ENCODE results near the gene PTBP1.

Gene PTBP1

GRCh38 chr19:798415-799075 is 1.3 kb downstream of the PTBP1 start:
- DNase-seq, result no peak

- no peak for DNase-seq
Observed at GRCh38 chr19:799076-799881, 2.0 kb downstream of the PTBP1 start.

- DNase-seq, result no peak
Observed at GRCh38 chr19:800360-801029, 3.2 kb downstream of the PTBP1 start.

DNA sequence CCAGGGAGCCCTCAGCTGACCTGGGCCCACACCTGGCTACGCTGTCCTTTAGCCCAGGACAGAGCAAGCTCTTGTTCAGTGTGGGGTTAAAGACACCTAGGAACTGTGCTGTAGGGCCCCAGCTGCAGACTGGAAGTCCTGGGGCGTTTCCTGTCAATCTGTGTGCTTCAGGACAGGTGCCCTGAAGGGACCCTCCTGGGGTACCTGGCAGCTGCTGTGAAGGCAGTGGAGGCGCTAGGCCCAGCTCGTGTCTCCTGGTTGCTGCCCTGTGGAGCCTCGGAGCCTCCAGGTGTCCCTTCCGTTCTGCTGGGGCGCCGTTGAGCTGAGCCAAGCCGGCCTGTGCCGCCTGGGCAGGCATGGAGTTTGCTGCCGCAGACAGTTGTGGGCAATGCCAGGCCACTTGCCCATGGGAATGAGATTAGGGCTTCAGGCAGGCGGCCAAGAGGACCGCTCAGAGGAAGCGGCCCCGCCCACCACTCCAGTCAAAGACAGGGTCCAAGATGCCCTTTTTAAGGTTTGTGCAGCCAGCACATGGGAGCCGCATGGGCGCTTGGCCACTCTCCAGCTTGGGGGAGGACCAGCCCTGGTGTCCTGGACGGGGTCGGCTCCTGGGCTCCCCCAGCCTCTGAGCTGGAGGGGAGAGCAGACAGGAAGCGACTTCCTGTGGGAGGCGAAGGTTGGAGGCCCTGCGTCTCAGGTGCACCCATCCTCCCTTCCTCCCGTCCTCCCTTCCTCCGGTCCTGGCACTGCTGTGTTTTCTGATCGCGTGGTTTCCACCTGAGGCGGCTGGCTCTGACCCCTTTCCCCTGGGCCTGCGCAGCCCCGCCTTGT is 4.0 kb downstream of the PTBP1 start:
- peak; percentile 75 for DNase-seq

- DNase-seq, result no peak
Observed at GRCh38 chr19:801861-802497, 4.7 kb downstream of the PTBP1 start.

GRCh38 chr19:802498-803098 is 5.3 kb downstream of the PTBP1 start:
- peak; percentile 40 for DNase-seq

- no peak for DNase-seq
Observed at GRCh38 chr19:803099-803561, 5.9 kb downstream of the PTBP1 start.

DNA sequence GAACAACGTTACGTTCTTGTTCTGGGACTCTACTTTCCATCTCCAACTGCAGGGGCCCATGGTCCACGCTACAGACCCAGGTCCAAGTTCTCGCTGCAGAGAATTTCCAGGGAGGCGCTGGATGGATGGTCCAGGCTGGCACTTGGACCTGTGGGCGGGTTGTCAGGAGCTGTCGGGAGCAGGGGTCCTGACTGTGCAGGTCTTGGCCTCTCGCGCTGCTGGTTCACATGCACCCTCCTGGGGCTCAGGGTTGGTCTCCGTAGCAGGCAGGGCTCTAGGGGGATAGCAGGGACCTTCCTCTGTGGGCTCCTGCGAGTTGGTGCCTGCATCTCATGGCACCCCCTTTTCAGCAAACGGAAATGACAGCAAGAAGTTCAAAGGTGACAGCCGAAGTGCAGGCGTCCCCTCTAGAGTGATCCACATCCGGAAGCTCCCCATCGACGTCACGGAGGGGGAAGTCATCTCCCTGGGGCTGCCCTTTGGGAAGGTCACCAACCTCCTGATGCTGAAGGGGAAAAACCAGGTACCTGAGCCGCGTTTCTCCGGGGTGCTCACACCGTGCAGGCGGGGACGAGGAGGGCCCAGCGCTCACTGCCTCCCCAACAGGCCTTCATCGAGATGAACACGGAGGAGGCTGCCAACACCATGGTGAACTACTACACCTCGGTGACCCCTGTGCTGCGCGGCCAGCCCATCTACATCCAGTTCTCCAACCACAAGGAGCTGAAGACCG is 6.6 kb downstream of the PTBP1 start:
- no peak for DNase-seq

DNA sequence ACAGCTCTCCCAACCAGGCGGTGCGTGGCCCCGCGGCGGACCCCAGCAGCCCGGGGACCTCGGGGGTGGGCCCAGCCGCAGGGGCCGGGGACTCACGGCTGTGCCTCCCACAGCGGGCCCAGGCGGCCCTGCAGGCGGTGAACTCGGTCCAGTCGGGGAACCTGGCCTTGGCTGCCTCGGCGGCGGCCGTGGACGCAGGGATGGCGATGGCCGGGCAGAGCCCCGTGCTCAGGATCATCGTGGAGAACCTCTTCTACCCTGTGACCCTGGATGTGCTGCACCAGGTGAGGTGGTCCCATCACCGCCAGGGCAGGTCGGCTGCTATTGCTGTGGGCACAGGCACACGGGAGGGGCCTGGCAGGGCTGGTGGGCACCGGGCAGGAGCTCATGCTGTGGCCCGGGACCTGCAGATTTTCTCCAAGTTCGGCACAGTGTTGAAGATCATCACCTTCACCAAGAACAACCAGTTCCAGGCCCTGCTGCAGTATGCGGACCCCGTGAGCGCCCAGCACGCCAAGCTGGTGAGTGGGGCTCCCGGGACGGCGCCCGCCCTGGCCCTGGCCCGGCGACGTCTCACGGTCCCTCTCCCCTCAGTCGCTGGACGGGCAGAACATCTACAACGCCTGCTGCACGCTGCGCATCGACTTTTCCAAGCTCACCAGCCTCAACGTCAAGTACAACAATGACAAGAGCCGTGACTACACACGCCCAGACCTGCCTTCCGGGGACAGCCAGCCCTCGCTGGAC is 7.3 kb downstream of the PTBP1 start:
- no peak for DNase-seq

- DNase-seq, result no peak
Observed at GRCh38 chr19:805166-805551, 7.9 kb downstream of the PTBP1 start.

DNA sequence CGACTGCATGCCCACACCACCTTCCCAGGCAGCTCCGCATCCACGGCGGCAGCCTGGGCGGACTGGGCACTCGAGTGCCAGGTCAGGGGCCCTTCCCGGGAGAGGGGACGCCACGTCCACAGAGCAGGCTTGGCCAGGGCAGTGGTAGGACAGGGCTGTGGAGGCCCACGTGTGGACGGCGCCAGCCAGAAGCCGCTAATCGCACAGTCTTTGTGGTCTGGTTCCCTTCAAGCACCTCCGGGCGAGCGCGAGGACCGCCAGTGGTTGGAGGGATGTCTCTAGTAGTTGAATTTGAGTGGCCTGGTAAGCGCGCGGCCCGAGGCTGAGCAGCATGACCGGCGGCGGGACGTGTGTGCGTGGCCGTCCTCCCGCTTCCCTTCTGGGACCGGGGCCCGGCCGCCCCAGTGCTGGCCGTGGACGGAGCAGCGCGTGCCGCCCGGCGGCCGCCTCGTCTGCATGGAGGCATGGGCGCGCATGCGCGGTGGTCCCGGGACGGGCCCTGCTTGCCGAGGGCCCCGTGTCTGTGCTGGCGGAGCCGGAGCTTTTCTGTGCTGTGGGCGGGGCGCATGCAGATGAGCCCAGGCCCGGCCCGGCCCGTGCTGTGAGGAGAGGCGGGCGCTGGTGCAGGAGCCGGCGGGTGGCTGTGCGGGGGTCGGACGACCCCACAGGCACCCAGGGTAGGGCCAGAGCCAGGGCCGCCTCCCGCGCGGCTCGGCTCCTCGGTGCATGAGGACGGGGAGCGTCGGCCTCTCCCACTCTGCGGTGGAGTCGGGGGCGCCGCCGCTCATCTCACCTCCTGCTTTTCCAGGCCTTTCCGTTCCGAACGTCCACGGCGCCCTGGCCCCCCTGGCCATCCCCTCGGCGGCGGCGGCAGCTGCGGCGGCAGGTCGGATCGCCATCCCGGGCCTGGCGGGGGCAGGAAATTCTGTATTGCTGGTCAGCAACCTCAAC is 8.6 kb downstream of the PTBP1 start:
- no peak for DNase-seq

DNA sequence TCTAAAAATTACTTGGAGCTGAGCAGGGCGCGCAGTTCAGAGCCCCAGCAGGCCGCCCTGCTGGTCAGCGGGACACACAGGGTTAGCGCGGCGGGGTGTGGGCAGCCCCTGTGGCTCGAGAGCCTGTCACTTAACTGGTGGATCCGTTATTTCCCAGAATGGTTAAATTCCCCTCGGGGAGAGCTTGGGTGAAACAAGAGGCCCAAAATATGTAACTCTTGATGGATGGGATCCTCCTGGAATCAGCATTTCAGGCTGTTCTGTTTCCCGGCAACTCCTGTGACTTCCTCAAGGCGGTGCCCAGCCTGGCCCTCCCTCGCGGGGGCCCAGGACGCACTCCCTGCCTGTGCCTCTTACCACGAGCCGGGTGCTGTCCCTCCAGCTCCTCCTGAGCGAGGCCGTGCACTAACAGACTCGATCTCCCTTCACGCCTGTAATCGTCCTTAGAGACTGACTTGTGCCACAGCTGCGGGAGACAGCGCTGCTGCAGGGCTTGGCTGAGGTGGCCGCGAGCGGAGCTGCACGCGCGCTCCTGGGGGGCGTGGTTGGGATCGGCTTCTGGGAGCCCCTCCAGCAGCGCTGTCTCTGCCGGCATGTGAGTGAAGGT is 9.7 kb downstream of the PTBP1 start:
- no peak for DNase-seq

DNA sequence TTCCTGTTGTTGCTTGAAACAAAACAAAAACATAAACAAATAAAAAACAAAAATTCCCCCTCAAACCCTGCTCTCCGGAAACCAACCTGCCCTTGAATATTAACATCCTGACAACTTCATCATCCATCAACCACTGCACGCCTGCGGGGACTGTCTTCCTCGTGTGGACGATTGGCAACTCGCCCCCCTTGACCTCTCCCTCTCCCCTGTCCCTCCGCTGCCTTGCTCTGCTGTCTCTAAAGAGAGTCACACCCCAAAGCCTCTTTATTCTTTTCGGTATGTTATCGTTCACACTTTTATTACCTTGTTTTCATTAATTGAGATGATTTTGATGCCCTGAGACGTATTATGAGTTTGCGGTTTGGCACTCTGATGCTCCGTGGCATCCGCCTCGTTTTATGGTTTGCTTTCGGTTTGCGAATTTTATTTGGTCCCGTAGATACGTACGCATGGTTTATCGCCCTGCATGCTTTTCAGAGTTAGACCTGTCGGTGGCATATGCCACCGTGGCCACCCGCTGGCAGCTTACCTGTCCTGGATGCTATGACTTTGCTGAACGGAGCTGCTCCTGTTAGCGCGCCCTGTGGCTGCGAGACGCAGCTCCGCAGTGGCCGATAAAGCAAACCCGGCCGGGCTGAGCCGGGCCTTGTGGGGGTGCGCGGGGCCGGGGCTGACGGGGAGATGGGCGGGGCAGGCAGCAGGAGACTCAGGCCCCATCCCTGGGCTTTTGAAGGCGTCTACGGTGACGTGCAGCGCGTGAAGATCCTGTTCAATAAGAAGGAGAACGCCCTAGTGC is 10.6 kb downstream of the PTBP1 start:
- DNase-seq, result no peak

- no peak for DNase-seq
Observed at GRCh38 chr19:808423-808775, 11.1 kb downstream of the PTBP1 start.

DNA sequence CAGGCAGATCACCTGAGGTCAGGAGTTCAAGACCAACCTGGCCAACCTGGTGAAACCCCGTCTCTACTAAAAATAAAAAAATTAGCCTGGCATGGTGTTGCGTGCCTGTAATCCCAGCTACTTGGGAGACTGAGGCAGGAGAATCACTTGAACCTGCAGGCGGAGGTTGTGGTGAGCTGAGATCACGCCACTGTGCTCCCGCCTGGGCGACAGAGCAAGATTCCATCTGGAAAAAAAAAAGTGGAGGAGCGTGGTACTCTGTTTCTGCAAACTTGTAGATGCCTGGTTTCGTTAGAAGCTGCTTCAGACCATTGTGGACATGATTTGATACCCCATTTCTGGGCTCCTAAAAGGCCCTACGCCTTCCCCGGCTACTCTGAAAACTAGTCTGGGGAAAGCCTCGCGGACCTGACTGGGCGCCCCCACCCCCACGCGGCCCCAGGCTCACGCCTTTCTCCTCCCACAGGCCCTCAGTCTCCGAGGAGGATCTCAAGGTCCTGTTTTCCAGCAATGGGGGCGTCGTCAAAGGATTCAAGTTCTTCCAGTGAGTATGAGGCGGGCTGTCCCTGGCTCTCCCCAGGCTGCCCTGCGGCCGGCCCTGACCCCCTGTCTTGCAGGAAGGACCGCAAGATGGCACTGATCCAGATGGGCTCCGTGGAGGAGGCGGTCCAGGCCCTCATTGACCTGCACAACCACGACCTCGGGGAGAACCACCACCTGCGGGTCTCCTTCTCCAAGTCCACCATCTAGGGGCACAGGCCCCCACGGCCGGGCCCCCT is 13.0 kb downstream of the PTBP1 start:
- no peak for DNase-seq

DNA sequence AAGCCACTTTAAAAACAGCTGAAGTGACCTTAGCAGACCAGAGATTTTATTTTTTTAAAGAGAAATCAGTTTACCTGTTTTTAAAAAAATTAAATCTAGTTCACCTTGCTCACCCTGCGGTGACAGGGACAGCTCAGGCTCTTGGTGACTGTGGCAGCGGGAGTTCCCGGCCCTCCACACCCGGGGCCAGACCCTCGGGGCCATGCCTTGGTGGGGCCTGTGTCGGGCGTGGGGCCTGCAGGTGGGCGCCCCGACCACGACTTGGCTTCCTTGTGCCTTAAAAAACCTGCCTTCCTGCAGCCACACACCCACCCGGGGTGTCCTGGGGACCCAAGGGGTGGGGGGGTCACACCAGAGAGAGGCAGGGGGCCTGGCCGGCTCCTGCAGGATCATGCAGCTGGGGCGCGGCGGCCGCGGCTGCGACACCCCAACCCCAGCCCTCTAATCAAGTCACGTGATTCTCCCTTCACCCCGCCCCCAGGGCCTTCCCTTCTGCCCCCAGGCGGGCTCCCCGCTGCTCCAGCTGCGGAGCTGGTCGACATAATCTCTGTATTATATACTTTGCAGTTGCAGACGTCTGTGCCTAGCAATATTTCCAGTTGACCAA is 13.7 kb downstream of the PTBP1 start:
- no peak for DNase-seq

DNA sequence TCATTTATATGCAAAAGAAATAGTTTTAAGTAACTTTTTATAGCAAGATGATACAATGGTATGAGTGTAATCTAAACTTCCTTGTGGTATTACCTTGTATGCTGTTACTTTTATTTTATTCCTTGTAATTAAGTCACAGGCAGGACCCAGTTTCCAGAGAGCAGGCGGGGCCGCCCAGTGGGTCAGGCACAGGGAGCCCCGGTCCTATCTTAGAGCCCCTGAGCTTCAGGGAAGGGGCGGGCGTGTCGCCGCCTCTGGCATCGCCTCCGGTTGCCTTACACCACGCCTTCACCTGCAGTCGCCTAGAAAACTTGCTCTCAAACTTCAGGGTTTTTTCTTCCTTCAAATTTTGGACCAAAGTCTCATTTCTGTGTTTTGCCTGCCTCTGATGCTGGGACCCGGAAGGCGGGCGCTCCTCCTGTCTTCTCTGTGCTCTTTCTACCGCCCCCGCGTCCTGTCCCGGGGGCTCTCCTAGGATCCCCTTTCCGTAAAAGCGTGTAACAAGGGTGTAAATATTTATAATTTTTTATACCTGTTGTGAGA is 14.3 kb downstream of the PTBP1 start:
- DNase-seq, result no peak
